Stimulated activated CD8-positive, alpha-beta memory T cell treated with anti-CD3 and anti-CD28 coated beads, Interleukin-4, amount 100 ng/mL, for 24 hours (primary cell): Measurements from ENCODE around the gene PRDX5.
A peak's percentile ranks its signal among the peaks of the same experiment; 100 is the strongest.

ENCODE experiments used
- DNase-seq: peaks from one replicate; pipeline ENCODE4 v3.0.0-alpha.2; 2020; ENCODE audit warnings: low read depth

Gene PRDX5

GRCh38 chr11:64324692-64325469, 7.0 kb downstream of the PRDX5 start:
- no peak for DNase-seq

- no peak for DNase-seq
Measured at GRCh38 chr11:64327375-64327774, 9.5 kb downstream of the PRDX5 start.

GRCh38 chr11:64327993-64328392, 10.1 kb downstream of the PRDX5 start:
- no peak for DNase-seq

- DNase-seq, result no peak
Measured at GRCh38 chr11:64330888-64331287, 13.0 kb downstream of the PRDX5 start.

GRCh38 chr11:64331569-64332371, 13.8 kb downstream of the PRDX5 start:
- peak; percentile 71 for DNase-seq

- no peak for DNase-seq
Measured at GRCh38 chr11:64333556-64333955, 15.6 kb downstream of the PRDX5 start.

- DNase-seq, result no peak
Measured at GRCh38 chr11:64334764-64335735, 17.1 kb downstream of the PRDX5 start.

GRCh38 chr11:64337538-64338249, 19.8 kb downstream of the PRDX5 start:
- no peak for DNase-seq

GRCh38 chr11:64338716-64339115, 20.8 kb downstream of the PRDX5 start:
- no peak for DNase-seq

- no peak for DNase-seq
Measured at GRCh38 chr11:64339286-64339685, 21.4 kb downstream of the PRDX5 start.

GRCh38 chr11:64339754-64340408, 22.0 kb downstream of the PRDX5 start, which contains the start of gene CCDC88B:
CCDC88B (plus strand) TSS chr11:64340204; CDS start chr11:64340267, 63 bp downstream.
- peak; percentile 74 for DNase-seq

- peak; percentile 73 for DNase-seq
Measured at GRCh38 chr11:64340671-64341335, 22.9 kb downstream of the PRDX5 start.

GRCh38 chr11:64341429-64341828, 23.5 kb downstream of the PRDX5 start:
- DNase-seq, result no peak

GRCh38 chr11:64341851-64342791, 24.2 kb downstream of the PRDX5 start:
- peak; percentile 84 for DNase-seq

GRCh38 chr11:64342869-64343745, 25.2 kb downstream of the PRDX5 start:
- no peak for DNase-seq

- DNase-seq, result no peak
Measured at GRCh38 chr11:64343767-64344559, 26.0 kb downstream of the PRDX5 start.

- DNase-seq, result no peak
Measured at GRCh38 chr11:64344787-64345186, 26.9 kb downstream of the PRDX5 start.
